NCI-H1930 (cell line): ENCODE measurements around the gene AGAP1.

ENCODE experiments used
- DNase-seq, 2 experiments: peaks; one replicate each; lab custom pipeline; 2025; lab: John Stamatoyannopoulos, UW

Gene AGAP1

GRCh38 chr2:235550378-235550760 is 56.5 kb downstream of the AGAP1 start:
- no peak for DNase-seq

- no peak for DNase-seq
Measured at GRCh38 chr2:235550946-235551345, 57.1 kb downstream of the AGAP1 start.

- DNase-seq: peak; percentile 2 to 6
Measured at GRCh38 chr2:235551965-235552364, 58.1 kb downstream of the AGAP1 start.

- no peak for DNase-seq
Measured at GRCh38 chr2:235552671-235553070, 58.8 kb downstream of the AGAP1 start.

GRCh38 chr2:235553291-235553690 is 59.4 kb downstream of the AGAP1 start:
- DNase-seq: no peak

- no peak for DNase-seq
Measured at GRCh38 chr2:235553696-235554100, 59.9 kb downstream of the AGAP1 start.

GRCh38 chr2:235554385-235554784 is 60.5 kb downstream of the AGAP1 start:
- no peak for DNase-seq

- DNase-seq: no peak
Measured at GRCh38 chr2:235554936-235555335, 61.1 kb downstream of the AGAP1 start.

GRCh38 chr2:235555371-235555770 is 61.5 kb downstream of the AGAP1 start:
- DNase-seq: no peak

- DNase-seq: no peak
Measured at GRCh38 chr2:235556086-235556485, 62.2 kb downstream of the AGAP1 start.

- no peak for DNase-seq
Measured at GRCh38 chr2:235556901-235557300, 63.1 kb downstream of the AGAP1 start.

GRCh38 chr2:235557903-235558302 is 64.1 kb downstream of the AGAP1 start:
- no peak for DNase-seq

GRCh38 chr2:235558572-235558971 is 64.7 kb downstream of the AGAP1 start:
- no peak for DNase-seq

GRCh38 chr2:235560345-235560744 is 66.5 kb downstream of the AGAP1 start:
- DNase-seq: no peak

- no peak for DNase-seq
Measured at GRCh38 chr2:235561450-235561849, 67.6 kb downstream of the AGAP1 start.

GRCh38 chr2:235562065-235562747 is 68.4 kb downstream of the AGAP1 start:
- no peak for DNase-seq

- DNase-seq: no peak
Measured at GRCh38 chr2:235563056-235563910, 69.4 kb downstream of the AGAP1 start.

- no peak for DNase-seq
Measured at GRCh38 chr2:235564066-235564465, 70.2 kb downstream of the AGAP1 start.

- no peak for DNase-seq
Measured at GRCh38 chr2:235564884-235565530, 71.2 kb downstream of the AGAP1 start.

GRCh38 chr2:235566415-235566814 is 72.6 kb downstream of the AGAP1 start:
- DNase-seq: no peak

GRCh38 chr2:235566931-235567495 is 73.2 kb downstream of the AGAP1 start:
- DNase-seq: no peak

- no peak for DNase-seq
Measured at GRCh38 chr2:235567842-235568241, 74.0 kb downstream of the AGAP1 start.

- DNase-seq: no peak
Measured at GRCh38 chr2:235568431-235568830, 74.6 kb downstream of the AGAP1 start.
